PFSK-1 (cell line): Measurements from ENCODE around the gene LY9.

Experiments used
- POLR2AphosphoS5 ChIP-seq: IDR thresholded peaks from 2 replicates; pipeline ENCODE4 v1.6.1; 2012; ENCODE audit warnings: low read depth, mild to moderate bottlenecking, control low read depth, low read length, moderate library complexity
- SIN3A ChIP-seq: IDR thresholded peaks from 2 replicates; pipeline ENCODE4 v1.6.1; 2012; ENCODE audit warnings: mild to moderate bottlenecking, low read length, moderate library complexity, borderline replicate concordance; ENCODE audit not compliant: insufficient read depth
- TAF1 ChIP-seq: IDR thresholded peaks from 2 replicates; pipeline ENCODE4 v1.6.1; 2012; ENCODE audit warnings: low read length, control low read depth, borderline replicate concordance; ENCODE audit not compliant: insufficient read depth
- TF ChIP-seq, protein P1 (sequence below), 2 experiments: IDR thresholded peaks; 2 replicates each; pipeline versions ENCODE4 v1.6.1 to v1.8.0; 2011 to 2012; ENCODE audit warnings: low read depth in 2 of 2, low read length in 2 of 2, control low read depth in 1 of 2, inconsistent platforms in 1 of 2, mild to moderate bottlenecking in 1 of 2, moderate library complexity in 1 of 2; ENCODE audit not compliant: insufficient read depth in 1 of 2

DNA sequence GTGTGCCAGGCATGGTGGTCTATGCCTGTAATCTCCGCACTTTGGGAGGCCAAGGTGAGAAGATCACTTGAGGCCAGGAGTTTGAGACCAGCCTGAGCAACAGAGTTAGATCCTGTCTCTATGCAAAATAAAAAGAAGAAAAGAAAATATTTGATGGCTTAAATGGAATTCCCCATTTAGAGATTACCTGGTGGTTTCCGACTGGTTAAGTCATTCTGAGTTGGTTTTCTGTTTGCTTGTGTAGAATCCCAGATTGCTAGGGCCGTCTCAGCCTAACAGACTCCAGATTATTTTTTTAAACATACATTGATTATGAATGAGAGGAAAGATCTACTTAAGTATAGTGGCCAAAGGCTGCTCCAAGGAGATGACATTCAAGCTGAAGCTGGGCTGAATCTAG lies 22.9 kb upstream of the LY9 start:
- no peak for TF ChIP-seq POLR2AphosphoS5
- TF ChIP-seq, protein P1, sequence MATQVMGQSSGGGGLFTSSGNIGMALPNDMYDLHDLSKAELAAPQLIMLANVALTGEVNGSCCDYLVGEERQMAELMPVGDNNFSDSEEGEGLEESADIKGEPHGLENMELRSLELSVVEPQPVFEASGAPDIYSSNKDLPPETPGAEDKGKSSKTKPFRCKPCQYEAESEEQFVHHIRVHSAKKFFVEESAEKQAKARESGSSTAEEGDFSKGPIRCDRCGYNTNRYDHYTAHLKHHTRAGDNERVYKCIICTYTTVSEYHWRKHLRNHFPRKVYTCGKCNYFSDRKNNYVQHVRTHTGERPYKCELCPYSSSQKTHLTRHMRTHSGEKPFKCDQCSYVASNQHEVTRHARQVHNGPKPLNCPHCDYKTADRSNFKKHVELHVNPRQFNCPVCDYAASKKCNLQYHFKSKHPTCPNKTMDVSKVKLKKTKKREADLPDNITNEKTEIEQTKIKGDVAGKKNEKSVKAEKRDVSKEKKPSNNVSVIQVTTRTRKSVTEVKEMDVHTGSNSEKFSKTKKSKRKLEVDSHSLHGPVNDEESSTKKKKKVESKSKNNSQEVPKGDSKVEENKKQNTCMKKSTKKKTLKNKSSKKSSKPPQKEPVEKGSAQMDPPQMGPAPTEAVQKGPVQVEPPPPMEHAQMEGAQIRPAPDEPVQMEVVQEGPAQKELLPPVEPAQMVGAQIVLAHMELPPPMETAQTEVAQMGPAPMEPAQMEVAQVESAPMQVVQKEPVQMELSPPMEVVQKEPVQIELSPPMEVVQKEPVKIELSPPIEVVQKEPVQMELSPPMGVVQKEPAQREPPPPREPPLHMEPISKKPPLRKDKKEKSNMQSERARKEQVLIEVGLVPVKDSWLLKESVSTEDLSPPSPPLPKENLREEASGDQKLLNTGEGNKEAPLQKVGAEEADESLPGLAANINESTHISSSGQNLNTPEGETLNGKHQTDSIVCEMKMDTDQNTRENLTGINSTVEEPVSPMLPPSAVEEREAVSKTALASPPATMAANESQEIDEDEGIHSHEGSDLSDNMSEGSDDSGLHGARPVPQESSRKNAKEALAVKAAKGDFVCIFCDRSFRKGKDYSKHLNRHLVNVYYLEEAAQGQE (IDR thresholded peaks at IDR 0.05; ENCODE audit: insufficient read depth in 1 of 2, low read depth in 2 of 2, low read length in 2 of 2): no peak
- no peak for TF ChIP-seq SIN3A
- no peak for TF ChIP-seq TAF1
